GM20000 (cell line): ENCODE results near the gene SLC27A2.

ENCODE experiments used
- DNase-seq: peaks from one replicate; pipeline ENCODE4 v3.0.0; 2012; ENCODE audit warnings: low spot score
- TF ChIP-seq, protein P1 (sequence below): IDR thresholded peaks from 2 replicates; pipeline ENCODE4 v1.5.1; 2012; ENCODE audit warnings: mild to moderate bottlenecking, control low read depth; ENCODE audit errors: extremely low read depth, missing control alignments

SLC27A2 gene

DNA sequence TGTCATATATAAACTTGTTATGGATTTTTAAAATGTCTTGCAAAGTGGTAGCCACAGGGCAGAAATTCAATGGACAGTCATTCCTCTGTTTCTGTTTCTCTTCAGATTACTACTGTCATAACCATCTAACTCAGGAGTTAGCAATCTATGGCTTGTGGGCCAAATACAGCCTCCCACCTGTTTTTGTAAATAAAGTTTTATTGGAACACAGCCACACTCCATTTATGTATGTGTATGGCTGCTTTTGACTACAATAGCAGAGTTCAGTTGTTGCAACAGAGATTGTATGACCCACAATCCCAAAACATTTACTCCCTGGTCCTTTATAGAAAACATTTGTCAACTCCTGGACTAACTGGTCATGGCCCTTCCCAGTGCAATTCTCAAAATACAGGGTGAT lies 20.0 kb downstream of the SLC27A2 start:
- no peak for DNase-seq
- TF ChIP-seq, protein P1, sequence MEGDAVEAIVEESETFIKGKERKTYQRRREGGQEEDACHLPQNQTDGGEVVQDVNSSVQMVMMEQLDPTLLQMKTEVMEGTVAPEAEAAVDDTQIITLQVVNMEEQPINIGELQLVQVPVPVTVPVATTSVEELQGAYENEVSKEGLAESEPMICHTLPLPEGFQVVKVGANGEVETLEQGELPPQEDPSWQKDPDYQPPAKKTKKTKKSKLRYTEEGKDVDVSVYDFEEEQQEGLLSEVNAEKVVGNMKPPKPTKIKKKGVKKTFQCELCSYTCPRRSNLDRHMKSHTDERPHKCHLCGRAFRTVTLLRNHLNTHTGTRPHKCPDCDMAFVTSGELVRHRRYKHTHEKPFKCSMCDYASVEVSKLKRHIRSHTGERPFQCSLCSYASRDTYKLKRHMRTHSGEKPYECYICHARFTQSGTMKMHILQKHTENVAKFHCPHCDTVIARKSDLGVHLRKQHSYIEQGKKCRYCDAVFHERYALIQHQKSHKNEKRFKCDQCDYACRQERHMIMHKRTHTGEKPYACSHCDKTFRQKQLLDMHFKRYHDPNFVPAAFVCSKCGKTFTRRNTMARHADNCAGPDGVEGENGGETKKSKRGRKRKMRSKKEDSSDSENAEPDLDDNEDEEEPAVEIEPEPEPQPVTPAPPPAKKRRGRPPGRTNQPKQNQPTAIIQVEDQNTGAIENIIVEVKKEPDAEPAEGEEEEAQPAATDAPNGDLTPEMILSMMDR: no peak

DNA sequence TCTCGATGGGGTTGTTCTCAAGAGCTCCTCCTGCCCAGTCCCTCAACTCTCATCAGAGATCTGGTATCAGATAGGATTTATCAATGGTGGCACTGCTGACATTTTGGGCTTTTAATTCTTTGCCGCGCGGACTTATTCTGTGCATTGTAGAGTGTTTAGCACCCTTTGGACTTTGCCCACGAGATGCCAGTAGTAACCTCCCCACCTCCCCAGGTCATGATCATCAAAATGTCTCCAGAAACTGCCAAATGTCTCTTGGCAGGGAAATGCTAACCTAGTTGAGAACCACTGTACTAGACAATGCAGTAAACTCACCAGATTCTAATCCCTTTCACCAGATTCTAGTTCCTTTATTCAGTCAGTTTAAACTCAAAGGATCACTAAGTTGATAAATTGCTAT lies 24.0 kb downstream of the SLC27A2 start:
- TF ChIP-seq, protein P1: no peak
- no peak for DNase-seq

DNA sequence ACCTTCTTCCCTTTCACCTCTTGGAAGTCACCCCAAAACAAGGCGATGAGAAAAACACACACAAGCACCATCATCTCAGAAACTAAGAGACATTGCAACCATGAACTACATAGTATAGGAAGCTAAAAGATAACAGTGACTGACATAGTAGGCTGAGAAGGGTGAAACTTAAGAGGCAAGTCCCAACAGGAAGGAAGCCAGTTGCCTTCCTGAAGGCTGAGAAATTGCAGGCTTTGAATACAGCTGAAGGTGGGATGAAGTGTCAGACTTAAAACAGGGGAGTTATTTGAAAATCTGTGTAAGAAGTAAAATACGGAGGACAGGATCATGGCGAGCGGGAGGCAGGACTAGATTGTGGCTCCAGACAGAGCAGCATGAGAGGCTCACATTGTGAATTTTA lies 27.8 kb downstream of the SLC27A2 start:
- no peak for DNase-seq
- TF ChIP-seq, protein P1: no peak

DNA sequence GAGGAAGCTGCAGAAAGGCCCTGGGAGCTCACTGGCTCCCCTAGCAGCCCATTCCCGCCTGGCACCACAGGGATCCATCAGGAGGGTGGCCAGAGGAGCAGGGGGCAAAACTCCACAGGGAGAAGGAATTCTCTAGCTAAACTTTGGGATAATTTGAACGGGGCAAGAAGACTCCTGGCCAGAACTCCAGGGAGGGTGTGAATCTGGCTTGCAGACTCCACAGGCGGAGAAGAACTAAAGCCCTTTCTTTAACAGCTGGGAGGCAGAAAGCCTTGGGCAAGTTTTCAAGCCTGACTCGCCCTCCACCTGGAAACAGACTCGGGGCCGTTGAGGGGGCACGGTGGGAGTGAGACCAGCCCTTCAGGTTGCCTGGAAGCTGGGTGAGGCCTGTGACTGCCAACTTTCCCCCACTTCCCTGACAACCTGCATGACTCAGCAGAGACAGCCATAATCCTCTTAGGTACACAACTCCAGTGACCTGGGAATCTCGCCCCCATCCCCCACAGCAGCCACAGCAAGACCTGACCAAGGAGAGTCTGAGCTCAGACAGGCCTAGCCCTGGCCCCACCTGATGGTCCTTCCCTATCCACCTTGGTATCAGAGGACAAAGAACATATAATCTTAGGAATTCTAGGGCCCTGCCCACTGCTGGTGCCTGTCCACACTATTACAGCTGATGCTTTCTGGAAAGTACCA lies 28.6 kb downstream of the SLC27A2 start:
- TF ChIP-seq, protein P1: no peak
- no peak for DNase-seq

DNA sequence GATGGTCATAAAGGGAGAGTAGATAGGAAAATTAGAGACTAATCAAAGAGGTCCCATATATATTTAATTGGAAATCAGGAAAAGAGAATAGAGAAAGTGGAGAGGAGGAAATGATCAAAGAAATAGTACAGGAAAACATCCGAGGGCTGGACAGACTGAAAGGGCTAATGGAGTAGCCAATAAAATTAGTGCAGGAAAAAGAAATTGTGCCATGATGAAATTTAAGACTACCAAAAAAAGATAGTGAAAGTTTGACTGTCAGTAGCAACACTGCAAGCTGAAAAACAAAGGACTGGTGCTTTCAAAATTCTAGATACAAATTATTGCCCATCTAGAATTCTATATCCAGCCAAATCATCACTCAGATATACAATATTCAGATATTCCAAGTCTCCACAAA lies 36.3 kb downstream of the SLC27A2 start:
- no peak for DNase-seq
- TF ChIP-seq, protein P1: no peak

DNA sequence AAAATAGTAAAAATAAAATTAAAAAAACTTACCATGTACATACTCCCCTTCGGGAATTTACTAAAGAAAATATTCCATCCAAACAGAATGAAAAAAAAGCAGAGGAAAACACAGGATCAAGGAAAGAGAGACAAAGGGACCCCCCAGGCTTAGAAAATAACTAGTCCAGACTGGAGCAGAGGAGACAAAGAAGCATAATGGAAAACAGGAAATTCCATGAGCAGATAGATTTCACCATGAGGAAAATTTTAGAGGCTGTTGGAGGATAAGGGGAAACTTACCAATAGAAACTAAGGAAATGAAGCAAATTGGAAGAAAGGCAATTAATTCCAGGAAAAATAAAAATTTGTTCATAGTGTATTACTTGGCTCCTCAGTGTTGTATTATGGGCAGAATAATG lies 36.7 kb downstream of the SLC27A2 start:
- TF ChIP-seq, protein P1: no peak
- DNase-seq: no peak

DNA sequence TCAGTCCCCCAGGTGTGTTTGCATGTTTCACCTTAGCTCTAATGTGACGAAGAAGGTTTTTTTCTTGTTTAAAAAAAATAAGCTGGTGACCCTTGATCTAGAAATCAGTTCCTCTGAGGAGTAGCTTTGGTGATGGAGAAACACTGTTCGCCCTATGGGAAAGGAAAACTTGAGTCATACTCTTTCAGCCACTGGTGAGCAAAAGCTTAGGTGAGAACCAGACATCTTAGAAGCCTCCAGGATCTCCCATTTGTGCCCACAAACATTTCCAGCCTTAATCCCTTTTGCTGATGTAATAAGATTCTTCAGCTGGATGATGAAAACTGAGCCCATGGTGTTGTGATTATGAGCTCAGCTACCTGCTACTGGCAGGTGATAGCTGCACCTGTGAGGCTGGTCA lies 37.8 kb downstream of the SLC27A2 start:
- TF ChIP-seq, protein P1: no peak
- DNase-seq: no peak
